HG03575 (cell line): ENCODE data around the gene RXRA.

Experiments
- ATAC-seq: cut with Tn5 transposase; IDR thresholded peaks from one replicate; pipeline ENCODE4 v1.9.1; 2021; ENCODE audit not compliant: unreplicated experiment, insufficient number of reproducible peaks, low FRiP score; ENCODE audit errors: extremely low read depth

RXRA gene

DNA sequence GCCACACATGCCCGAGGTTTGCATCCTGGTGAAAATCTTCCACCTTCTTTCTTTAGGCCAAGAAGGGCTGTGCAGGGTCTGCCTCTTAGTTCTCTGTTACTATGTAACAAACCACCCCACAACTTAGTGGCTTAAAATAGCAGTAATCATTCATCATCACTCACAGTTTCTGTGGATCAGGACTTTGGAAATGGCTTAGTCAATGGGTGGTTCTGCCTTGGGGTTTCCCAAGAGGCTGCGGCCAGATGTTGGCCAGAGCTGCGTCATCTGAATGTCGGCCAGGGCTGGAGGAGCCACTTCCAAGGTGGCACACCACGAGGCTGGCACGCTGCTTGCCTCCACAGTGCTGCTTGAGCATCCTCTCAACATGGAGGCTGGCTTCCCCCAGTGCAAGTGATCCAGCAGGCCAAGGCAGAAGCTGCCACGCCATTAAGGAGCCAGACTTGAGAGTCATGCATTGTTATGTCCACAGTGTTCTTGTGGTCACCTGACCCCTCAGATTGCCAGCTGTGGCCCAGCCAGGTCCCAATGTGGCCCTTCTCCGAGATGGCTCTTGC, 135.2 kb downstream of the RXRA start:
- no peak for ATAC-seq

GRCh38 chr9:134462318-134462717, 136.1 kb downstream of the RXRA start:
- no peak for ATAC-seq

GRCh38 chr9:134463280-134463679, 137.0 kb downstream of the RXRA start:
- ATAC-seq = no peak

- no peak for ATAC-seq
Measured at GRCh38 chr9:134466869-134467616, 140.8 kb downstream of the RXRA start.

DNA sequence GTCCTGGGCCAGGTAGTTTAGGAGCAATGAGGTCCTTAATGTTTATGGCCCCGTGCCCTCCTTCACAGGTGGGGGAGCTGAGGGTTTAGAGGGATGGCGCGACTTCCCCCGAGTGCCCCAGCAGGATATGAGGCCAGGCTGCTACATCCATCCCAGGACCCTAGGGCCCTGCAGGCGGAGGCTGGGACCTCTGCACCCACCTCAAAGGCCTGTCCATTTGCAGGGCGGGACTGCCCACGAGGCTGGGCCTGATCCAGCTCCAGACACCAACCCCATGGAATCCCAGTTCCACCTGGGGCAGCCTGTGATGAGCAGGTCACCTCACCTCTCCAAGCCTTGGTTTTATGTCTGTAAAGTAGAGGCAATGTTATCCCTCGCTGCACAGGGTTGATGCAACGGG, 142.1 kb downstream of the RXRA start:
- ATAC-seq = no peak

DNA sequence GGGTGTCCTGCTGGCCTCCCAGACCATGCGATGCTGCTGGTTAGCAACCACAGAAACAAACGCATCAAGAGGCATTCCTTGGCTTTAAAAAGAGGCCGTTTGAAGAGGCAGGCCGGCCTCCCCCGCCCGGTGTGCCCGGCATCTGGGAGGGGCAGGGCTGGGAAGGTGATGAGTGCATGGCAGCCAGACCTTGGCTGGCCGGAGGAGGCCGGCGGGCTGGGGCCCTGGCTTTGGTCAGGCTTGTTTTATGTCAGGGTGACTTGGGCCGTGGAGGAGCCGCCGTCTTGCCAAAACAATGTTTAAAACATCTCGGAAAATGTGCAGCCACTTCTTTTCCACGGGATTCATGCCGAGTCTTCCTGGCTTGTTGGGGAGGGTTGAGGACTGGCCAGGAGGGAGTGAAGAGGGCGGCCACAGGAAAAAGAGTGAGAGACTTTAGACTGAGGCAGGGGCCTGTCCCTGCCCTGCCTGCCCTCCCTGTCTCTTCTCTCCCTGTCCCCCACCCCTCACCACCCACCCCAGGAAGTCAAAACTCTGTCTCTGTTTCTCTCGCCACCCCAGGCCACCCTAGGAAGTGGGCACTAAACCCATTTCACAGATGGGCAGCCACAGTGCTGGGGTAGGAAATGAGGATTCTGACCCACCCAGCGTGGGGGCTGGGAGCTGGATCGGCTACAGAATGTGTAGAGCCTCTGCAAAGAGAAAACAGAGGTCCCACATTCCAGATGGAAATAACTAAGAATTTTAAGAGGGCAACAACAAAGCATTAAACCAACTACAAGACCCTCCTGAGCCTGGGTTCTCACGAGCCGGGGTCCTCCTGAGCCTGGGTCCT, 143.0 kb downstream of the RXRA start:
- no peak for ATAC-seq

- ATAC-seq = no peak
Measured at GRCh38 chr9:134472256-134472655, 146.0 kb downstream of the RXRA start.

GRCh38 chr9:134473141-134474054, 147.1 kb downstream of the RXRA start:
- no peak for ATAC-seq

- ATAC-seq = no peak
Measured at GRCh38 chr9:134474055-134474370, 147.8 kb downstream of the RXRA start.

GRCh38 chr9:134475011-134475790, 148.9 kb downstream of the RXRA start:
- no peak for ATAC-seq

DNA sequence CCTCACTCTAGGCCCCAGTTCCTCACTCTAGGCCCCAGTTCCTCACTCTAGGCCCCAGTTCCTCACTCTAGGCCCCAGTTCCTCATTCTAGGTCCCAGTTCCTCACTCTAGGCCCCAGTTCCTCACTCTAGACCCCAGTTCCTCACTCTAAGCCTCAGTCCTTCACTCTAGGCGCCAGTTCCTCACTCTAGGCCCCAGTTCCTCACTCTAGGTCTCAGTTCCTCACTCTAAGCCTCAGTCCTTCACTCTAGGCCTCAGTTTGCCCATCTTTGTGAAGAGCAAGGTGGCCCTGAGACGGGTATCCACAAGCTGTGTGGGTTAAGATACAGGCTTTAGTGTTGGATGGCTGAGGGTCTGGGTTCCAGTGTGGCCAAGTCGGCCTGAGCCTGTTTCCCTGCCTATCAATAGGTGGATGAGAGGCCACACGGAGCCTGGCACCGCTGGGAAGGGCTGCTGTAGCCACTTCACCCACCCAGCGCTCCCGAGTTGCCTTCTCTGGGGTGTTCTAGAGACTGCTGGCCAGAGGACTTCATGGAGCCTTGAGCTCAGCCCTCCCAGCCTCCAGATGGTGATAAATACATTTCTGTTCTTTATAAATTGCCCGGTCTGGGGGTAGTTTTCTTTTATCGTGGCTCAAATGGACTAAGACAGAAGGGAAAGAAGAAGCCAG, 150.2 kb downstream of the RXRA start:
- no peak for ATAC-seq

- ATAC-seq = no peak
Measured at GRCh38 chr9:134476942-134477335, 150.7 kb downstream of the RXRA start.

DNA sequence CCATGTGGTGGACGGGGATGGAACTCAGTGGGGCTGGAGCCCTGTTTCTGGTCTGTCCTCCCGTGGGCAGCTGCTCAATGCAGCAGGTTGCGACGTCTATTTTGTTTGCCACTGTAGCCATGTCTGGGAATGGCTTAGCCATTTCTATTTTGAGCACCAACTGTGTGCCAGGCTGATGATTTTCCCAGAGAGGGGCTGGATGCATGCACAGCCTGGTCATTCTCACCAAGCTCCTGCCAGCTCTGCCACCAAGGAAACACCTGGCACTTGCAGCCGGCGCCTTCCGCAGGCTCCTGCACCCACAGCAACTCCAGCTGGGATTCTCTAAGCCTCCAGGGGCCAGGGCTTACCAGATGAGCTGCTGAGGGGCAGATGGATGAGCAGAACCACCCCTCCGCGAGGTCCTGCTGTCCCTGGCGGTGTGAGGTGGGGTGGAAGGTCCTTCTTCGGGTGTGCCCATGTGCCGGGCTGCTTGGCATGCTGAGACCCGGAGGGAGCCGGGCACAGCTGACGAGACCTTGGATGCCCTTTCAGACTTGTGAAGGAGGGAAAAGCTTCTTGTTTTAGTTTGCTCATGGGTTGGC, 151.2 kb downstream of the RXRA start:
- no peak for ATAC-seq

DNA sequence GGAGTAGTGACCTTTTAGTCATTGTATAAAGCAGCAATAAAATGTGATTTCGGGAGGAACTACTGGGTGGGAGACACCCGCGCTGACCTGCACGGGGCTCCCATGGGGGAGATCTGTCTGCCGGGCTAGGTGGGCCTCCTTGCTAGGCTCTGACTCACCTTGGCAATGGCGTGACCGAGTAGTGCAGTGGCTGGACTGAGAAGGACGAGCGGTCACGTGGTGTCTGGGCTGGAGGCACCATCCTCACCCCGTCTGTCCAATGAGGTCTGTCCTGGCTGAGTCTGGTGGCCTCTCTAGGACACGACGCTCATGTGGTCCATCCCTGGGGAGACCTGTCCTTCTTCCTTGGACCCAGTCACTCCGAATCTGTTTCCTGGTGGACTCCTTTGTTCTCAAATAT, 151.7 kb downstream of the RXRA start:
- no peak for ATAC-seq

DNA sequence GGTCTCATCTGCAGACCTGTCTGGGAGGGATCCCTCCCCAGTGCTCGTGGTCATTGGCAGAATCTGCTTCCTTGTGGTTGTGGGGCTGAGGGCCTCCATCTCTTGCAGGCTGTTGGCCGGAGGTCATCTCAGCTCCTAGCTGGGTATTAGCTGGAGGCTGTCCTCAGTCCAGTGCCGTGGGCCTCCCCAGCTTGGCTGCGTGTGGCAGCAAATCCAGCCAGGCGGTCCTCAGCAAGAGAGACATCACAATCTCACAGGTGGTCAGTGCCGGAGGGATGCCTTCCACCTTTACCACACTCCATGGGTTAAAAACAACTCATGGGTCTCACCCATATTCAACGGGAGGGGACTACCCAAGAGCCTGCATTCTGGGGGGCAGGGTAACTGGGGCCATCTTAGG, 155.5 kb downstream of the RXRA start:
- no peak for ATAC-seq

- no peak for ATAC-seq
Measured at GRCh38 chr9:134482226-134482625, 156.0 kb downstream of the RXRA start.

- ATAC-seq = no peak
Measured at GRCh38 chr9:134483361-134484184, 157.3 kb downstream of the RXRA start.
